GM20000 (cell line): Measurements from ENCODE around the gene DNMT3B.

Experiments used
- DNase-seq: peaks from one replicate; pipeline ENCODE4 v3.0.0; 2012; ENCODE audit warnings: low spot score
- TF ChIP-seq, protein P1 (sequence below): IDR thresholded peaks from 2 replicates; pipeline ENCODE4 v1.5.1; 2012; ENCODE audit warnings: mild to moderate bottlenecking, control low read depth; ENCODE audit errors: extremely low read depth, missing control alignments

The DNMT3B gene

DNA sequence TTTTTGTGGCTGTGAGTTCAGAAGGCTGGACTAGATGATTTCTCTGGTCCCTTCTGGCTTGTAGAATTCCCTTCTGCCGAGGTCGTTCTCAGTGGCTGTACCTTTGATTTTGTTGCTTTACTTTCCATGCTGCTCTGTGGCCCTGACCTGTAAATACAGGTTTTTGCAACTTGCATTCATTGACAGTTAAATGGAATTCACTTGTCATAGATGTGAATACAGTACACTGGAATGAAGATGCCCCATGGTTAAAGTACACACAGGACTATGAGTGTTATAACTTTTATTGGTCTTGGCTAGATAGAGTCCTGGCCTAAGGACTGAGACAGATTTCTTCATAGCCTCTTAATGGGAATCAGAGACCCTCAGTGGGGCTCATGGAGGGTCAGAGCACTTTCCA, 83.6 kb downstream of the DNMT3B start:
- DNase-seq: no peak
- TF ChIP-seq, protein P1, sequence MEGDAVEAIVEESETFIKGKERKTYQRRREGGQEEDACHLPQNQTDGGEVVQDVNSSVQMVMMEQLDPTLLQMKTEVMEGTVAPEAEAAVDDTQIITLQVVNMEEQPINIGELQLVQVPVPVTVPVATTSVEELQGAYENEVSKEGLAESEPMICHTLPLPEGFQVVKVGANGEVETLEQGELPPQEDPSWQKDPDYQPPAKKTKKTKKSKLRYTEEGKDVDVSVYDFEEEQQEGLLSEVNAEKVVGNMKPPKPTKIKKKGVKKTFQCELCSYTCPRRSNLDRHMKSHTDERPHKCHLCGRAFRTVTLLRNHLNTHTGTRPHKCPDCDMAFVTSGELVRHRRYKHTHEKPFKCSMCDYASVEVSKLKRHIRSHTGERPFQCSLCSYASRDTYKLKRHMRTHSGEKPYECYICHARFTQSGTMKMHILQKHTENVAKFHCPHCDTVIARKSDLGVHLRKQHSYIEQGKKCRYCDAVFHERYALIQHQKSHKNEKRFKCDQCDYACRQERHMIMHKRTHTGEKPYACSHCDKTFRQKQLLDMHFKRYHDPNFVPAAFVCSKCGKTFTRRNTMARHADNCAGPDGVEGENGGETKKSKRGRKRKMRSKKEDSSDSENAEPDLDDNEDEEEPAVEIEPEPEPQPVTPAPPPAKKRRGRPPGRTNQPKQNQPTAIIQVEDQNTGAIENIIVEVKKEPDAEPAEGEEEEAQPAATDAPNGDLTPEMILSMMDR: no peak

DNA sequence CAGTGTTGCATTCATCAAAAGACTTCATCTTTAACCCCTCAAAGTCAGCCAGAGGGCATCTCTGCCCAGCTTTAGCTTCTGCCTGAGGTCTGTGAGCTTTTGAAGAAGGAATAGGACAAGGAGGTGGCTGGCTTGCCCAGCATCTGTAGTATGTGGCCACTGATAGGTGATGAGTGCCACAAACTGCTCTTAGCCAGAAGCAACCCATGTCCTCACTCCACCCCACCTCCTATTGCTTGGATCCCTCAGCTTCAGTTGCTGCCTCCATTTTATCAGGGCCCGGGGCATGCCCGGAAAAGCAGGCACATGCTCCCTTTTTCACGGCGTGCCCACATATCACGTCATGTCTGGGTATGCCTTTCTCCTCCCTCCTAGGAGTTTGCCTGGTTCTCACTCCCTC, 84.7 kb downstream of the DNMT3B start:
- no peak for DNase-seq
- TF ChIP-seq, protein P1: no peak

DNA sequence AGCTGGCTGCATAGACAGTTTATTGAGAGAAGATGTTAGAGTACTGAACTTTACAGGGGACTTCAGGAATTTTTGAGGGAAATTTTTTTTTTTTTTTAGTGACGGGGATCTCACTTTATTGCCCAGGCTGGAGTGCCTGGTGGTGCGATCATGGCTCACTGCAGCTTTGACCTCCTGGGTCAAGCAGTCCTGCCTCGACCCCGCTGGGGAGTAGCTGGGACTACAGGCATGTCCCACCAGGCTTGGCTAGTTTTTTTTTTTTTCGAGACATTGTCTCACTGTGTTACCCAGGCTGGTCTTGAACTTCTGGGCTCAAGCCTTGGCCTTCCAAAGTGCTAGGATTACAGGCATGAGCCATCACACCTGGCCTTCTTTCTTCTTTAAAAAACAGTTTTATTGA, 85.8 kb downstream of the DNMT3B start:
- no peak for DNase-seq
- TF ChIP-seq, protein P1: no peak

DNA sequence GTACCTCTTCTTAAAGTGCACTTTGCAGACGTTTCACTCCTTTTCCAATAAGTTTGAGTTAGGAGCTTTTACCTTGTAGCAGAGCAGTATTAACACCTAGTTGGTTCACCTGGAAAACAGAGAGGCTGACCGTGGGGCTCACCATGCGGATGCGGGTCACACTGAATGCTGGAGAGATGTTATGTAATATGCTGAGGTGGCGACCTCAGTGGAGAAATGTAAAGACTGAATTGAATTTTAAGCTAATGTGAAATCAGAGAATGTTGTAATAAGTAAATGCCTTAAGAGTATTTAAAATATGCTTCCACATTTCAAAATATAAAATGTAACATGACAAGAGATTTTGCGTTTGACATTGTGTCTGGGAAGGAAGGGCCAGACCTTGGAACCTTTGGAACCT, 86.7 kb downstream of the DNMT3B start:
- DNase-seq: no peak
- TF ChIP-seq, protein P1: no peak

DNA sequence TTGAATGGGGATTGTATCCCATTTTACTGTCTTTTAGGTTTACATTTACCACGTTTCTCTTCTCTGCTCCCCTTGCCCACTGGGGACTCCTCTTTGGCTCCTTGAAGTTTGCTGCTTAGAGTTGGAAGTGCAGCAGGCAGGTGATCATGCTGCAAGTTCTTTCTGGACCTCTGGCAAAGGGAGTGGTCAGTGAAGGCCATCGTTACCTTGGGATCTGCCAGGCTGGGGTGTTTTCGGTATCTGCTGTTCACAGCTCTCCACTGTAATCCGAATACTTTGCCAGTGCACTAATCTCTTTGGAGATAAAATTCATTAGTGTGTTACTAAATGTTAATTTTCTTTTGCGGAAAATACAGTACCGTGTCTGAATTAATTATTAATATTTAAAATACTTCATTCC, 87.4 kb downstream of the DNMT3B start:
- TF ChIP-seq, protein P1: no peak
- no peak for DNase-seq

DNA sequence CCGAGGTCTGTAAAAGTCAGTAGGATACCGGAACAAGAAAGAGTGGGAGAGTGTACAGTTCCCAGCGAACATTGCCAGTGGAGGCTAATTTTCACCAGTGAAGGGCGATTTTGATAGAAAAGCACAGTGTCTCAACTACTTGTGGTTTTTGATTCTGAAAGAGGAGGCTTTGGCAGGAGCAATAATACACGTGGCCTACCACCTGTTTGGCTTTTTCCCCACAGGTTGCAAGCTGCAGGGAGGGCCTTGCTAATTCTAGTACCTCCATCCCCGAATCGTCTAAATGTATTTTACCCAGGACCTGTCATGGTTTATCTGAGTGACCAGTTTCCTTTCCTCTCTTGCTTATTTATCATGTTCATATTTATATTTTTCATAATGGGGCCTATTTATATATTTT, 93.2 kb downstream of the DNMT3B start:
- TF ChIP-seq, protein P1: no peak
- DNase-seq: no peak

DNA sequence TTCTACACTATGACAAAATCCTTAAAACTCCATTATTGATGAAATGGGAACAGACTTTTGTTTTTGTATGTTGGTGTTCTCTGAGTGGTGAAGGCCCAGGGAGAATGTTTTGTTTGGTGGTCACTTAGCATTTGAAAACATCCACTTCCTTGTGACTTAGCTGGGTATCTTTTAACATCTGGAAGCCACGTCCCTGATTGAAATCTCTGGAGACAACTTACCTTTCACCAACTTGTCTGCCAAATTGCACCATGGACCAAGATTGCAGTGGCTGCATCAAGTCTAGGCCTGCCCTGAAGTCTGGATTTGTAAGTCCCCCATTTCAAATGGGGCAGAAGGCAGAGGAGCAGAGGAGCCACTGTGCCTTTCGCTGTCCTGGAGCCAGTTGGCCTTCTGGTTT, 96.0 kb downstream of the DNMT3B start:
- no peak for DNase-seq
- TF ChIP-seq, protein P1: no peak
